ENCODE results near the gene CELSR1. TPM values are rescaled to one million over a fixed set of nuclear protein-coding genes. Genes with fewer than 3 reads are reported as not detected.

Gene CELSR1
- total and polyA plus RNA-seq, 2 donors (not counting 1 experiment from before 2014, with no cell fraction given), result 30.2 to 34.8 TPM

- Mint-ChIP-seq H3K4me3 (no peak overlapping the region), H3K27me3 (no peaks in the 10 kb centered on the region), H3K27ac (no peak overlapping the region), H3K9me3 (ENCODE audit: insufficient read depth) (no peaks in the 10 kb centered on the region), H3K4me1 (peaks cover 10% of the 10 kb centered on the region)
- Histone ChIP-seq H3K9ac (ENCODE audit: low read length) (no peak overlapping the region), H3K4me3 (ENCODE audit: control extremely low read depth in 1 of 5, extremely low read depth in 1 of 5, insufficient read depth in 1 of 5, low read depth in 2 of 5, low read length in 4 of 5) (no peak overlapping the region), H2AFZ (ENCODE audit: insufficient read depth, low read depth, low read length, poor library complexity, severe bottlenecking) (no peak overlapping the region), H3K27ac (ENCODE audit: low read length in 2 of 2) (no peak overlapping the region), H3K27me3 (replicated peaks in 1 of 4; ENCODE audit: control extremely low read depth in 1 of 4, control insufficient read depth in 3 of 4, insufficient read depth in 4 of 4, low read length in 3 of 4) (no peaks in the 10 kb centered on the region), H3K4me2 (replicated peaks; ENCODE audit: low read depth, low read length, poor library complexity, severe bottlenecking) (no peak overlapping the region), H3K9me3 (ENCODE audit: control extremely low read depth in 1 of 3, control insufficient read depth in 2 of 3, insufficient read depth in 1 of 3, low read length in 2 of 3) (no peaks in the 10 kb centered on the region), H3K36me3 (replicated peaks in 1 of 2; ENCODE audit: control extremely low read depth in 1 of 2, control insufficient read depth in 1 of 2, extremely low read depth in 1 of 2, insufficient read depth in 2 of 2, low read length in 1 of 2) (peaks cover 3 to 62% of the 10 kb centered on the region in 2 experiments), H3K79me2 (ENCODE audit: control insufficient read depth, insufficient read depth, low read length) (no peaks in the 10 kb centered on the region), H4K20me1 (ENCODE audit: control insufficient read depth, insufficient read depth, low read length, poor library complexity, severe bottlenecking) (peaks cover 43% of the 10 kb centered on the region), H3K4me1 (ENCODE audit: control insufficient read depth in 2 of 2, insufficient read depth in 2 of 2, low read length in 2 of 2) (peaks cover 0 to 30% of the 10 kb centered on the region in 2 donors)
- intact Hi-C loops (cut with micrococcal nuclease), result loop anchor here (10.0 kb wide), 1 partner anchor 328 kb away; no protein-coding TSS in a partner anchor
- 90% methylated on average over 23 of the region's 23 CpGs for WGBS (ENCODE audit: insufficient coverage)
- TF ChIP-seq CTCF (IDR thresholded peaks at IDR 0.05) (no peak), EZH2 (IDR thresholded peaks at IDR 0.05; ENCODE audit: borderline replicate concordance, insufficient read depth, low read depth, low read length, poor library complexity, severe bottlenecking) (no peak)
- ChIA-PET POLR2A (no interaction called here), CTCF (interaction anchor here (1.1 to 7.6 kb wide), 5 partner anchors 11 to 446 kb away, joined by 3 to 56 read pairs (median 4); no protein-coding TSS in a partner anchor)
- ATAC-seq (ENCODE audit: low read depth) (no peak), DNase-seq (no peak)
These were observed 180.6 kb downstream of the CELSR1 start for GRCh38 chr22:46356496-46357480.
